ENCODE results near the gene OAS2.
"Not testable (repeated sequence)": the region's sequence is repeated elsewhere in the genome, so short reads cannot be mapped to it uniquely, and the experiment has no call there.

OAS2 gene

DNA sequence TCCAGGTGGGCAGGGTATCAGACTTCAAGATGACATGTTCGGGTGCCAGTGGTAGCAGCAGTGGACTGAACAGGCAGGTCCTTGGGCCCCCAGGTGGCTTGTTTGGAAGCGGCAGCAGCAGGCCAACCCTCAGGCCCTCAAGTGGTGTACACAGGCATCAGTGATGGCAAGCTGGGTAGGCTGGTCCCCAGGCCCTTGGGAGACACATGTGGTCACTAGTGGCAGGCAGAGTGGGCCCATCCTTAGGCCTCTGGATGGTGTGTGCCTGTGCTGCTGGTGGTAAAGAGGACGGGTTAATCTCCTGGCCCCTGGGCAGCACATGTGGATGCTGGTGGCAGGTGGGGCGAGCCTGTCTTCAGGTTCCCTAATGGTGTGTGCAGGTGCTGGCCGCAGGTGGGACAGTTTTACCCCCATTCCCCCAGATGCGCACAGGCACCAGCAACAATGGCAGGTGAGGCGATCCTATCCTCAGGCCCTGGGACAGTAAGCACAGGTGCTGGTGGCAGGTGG lies 8.0 kb downstream of the OAS2 start:
- no peak for DNase-seq (ENCODE audit: low spot score)

DNA sequence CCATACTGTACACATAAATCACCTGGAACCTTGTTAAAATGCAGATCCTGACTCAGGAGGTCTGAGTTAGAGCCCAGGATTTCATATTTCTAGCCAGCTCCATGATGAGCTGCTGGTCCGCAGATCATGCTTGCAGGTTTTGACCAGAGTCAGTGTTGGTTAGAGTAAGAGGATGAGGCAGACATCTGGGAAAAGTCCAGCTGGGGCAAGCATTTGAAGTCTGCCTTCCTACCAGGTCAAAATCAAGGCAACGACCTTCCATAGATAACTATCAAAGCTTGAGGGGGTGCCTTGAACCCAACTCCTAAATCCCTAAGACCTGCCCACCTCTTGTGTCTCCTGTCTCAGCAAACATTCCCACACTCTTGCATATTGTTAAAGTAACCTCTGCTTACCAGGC lies 9.2 kb downstream of the OAS2 start:
- no peak for DNase-seq (ENCODE audit: low spot score)

DNA sequence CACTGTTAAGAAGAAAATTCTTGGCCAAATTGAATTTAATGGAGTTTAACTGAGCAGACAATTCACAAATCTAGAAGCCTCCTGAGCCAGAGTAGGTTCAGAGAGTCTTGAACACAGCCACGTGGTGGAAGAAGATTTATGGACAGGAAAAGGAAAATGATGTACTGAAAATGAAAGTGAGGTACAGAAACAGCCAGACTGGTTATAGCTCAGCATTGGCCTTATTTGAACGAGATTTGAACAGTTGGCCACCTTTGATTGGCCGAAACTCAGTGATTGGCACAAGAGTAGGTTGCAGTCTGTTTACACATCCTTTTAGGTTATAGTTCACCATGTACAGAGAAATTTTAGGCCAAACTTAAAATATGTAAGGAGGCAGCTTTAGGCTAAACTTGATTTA lies 9.9 kb downstream of the OAS2 start:
- no peak for DNase-seq (ENCODE audit: low spot score)

DNA sequence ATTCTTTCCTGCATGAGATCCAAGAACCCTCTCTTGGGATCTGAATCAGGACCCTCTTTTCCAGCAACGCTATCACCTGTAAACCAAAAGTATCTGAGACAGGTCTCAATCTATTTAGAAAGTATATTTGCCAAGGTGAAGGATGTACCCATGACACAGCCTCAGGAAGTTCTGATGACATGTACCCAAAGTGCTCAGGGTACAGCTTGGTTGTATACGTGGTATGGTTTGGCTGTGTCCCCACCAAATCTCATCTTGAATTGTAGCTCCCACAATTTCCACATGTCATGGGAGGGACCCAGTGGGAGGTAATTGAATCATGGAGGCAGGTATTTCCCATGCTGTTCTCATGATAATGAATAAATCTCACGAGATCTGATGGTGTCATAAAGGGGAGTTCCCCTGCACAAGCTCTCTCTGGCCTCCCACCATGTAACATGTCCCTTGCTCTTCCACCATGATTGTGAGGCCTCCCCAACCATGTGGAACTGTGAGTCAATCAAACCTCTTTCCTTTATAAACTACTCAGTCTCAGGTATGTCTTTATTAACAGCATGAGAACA lies 10.6 kb downstream of the OAS2 start:
- not testable (repeated sequence) for DNase-seq (ENCODE audit: low spot score)

DNA sequence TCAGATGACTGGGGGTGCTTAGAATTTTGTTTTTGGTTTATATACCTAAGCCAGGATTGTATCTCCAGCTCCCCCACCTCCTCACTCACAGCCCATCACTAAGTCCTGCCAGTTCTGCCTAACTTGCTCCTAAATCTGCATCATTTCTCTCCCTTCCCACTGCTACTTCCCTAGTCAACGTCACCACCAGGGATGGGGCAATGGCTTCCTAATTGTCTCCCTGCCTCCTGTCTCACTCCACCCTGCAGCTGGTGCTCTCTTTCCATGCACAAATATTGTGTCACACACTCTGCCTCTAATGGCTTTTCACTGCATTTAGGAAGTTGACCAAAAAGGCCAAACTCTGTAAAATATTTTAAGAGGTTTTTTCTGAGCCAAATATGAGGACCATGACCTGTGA lies 11.5 kb downstream of the OAS2 start:
- DNase-seq (ENCODE audit: low spot score): no peak

DNA sequence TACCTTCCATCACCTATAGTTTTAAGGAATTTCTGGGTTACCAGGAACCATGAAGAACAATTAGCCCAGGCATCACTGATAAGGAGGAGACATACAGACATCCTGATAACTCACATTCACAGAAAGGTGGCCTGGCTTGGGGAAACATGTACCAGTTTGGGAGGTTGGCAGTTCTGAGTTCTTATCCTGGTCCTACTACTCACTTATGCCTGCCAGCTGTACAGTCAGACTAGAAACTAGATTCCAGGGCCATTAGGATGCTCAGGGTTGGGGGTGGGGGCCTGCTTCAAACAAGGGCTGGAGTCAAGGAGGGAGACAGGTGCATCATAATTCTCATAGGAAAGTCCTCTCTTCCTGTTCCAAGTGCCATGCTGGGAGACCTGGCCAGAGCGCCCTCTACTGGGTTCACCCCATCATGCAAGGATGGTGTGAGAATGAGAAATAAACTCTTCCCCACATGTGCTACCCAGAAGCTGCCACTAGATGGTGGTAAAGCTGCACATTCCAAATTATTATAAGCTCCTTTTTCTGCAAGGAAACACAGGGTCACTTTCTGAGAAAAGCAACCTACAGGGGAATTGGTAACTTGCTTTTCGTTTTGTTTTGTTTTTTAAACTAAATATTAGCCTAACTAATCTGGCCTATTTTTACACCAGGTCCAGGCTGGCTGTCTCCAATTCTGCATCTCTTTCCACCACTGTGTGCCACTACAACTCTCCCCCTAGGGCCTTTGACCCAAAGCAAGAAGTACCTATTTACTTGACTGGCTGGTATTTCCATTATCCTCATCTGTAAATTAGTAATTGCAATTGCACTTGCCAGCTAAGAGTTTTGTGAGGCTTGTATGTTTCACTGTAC lies 14.5 kb downstream of the OAS2 start:
- DNase-seq (ENCODE audit: low spot score): peak; percentile 82

DNA sequence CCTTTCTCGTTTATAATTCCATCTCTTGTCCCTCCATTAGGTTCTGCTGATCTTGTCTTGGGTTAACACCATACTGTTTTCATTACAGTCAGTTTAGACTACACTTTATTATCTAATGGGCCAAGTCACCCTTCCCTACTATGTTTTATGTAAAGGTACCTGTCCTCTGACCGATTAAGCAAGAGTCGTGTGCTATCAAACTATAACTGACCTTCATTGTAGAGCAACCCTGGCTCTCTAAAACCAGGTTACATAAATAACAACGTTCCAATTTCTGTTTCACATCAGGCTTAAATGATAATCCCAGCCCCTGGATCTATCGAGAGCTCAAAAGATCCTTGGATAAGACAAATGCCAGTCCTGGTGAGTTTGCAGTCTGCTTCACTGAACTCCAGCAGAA lies 16.7 kb downstream of the OAS2 start:
- no peak for DNase-seq (ENCODE audit: low spot score)

DNA sequence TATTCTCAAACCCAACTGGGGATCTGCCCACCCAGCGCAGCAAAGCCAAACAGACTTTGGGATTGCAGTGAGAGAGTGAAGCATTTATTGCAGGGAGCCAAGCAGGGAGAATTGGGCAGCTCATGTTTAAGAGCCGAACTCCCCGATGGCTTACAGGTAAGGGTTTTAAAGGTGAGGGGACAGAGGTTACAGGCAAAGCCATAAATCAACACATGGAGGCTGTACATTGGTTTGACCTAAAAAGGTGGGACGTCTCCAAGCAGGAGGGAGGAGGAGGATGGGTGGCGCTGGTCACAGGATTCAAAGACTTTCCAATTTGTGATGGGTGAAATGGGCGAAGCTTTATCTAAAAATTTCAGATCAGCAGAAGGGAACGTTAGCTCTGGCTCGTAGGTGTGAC lies 18.2 kb downstream of the OAS2 start:
- no peak for DNase-seq (ENCODE audit: low spot score)

DNA sequence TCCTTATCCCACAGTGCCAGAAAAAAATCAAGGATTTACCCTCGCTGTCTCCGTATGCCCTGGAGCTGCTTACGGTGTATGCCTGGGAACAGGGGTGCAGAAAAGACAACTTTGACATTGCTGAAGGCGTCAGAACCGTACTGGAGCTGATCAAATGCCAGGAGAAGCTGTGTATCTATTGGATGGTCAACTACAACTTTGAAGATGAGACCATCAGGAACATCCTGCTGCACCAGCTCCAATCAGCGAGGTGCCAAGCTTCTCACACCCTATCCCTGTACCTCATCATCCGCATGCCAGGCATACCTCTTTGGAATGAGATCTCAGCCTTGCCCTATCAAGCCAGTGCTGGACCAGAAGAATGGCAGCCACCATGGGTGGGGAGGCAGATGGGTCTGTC lies 19.2 kb downstream of the OAS2 start:
- no peak for DNase-seq (ENCODE audit: low spot score)

DNA sequence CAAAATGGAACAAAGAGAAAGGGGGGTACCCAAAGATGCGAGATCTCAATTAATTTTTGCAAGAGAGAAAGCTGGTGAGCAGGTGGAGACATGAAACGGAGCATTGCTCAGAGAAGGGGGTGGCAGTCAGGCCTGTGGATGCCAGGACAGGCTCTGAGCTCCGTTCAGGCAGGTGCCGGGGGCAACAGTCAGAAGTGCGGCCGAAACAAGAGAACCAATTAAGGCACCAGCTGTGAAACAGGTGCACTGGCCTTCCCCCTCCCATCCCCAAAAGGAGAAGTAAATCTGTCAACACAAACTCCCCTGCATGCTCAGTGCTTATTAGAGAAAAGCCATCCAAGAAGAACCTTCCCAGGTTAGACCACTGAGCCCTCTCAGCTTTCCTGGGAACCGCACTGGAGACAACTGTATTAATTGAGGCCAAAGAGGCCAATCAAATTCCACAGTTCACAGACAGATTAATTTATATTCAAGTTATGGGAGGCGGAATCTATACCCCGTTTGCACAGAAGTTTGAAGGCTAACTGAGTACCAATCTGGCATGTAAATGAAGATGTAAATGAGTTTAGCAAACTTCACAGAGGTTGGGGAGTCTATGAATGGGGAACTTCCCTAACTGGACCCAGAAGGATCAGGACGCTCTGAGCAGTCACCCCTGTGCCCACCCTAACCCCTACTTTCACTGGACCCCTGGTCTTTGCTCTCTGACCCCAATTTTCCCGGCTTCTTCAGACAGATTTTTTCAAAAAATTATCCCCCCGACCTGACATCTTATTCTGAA lies 20.9 kb downstream of the OAS2 start:
- no peak for DNase-seq (ENCODE audit: low spot score)

DNA sequence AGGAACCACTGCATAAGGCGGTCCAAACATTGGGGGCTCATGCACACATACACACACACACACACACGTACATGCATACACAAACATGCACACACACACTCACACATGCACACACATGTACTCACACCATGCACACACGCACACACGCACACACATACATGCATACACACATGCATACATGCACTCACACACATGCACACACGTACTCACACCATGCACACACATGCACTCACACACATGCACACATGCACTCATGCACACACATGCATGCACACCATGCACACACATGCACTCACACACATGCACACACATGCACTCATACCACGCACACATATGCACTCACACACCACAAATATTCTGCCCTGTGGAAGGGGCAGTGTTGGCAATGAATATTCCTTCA lies 22.1 kb downstream of the OAS2 start:
- no peak for DNase-seq (ENCODE audit: low spot score)

DNA sequence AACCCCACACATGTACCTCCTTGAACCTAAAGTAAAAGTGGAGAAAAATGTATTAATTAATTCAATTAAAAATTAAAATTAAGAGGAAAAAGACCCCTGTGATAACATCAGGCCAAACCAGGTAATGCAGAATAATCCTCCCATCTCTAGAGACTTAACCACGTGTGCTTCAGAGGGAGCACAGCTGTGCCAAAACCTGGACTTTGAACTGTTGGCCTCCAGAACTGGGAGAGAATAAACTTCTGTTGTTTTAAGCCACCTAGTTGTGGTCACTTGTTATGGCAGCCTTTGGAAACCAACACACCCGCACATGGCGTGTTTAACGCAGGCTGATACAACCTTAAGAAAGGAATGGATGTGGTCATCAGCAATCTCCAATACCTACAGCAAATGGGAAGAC lies 23.8 kb downstream of the OAS2 start:
- no peak for DNase-seq (ENCODE audit: low spot score)

DNA sequence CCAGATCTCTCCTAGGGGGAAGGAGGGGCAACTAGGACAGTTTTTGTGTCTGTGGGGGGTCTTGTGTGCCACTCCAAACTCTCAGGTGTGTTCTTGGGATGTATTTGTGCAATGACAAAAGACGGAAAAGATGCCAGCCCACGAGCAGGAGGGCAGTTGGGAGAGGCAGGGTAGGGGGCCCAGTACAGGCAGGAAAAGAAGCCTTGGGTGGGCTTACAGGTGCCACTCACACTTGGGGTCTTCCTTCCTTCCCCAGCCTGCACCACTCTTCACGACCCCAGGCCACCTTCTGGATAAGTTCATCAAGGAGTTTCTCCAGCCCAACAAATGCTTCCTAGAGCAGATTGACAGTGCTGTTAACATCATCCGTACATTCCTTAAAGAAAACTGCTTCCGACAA lies 24.4 kb downstream of the OAS2 start:
- no peak for DNase-seq (ENCODE audit: low spot score)

DNA sequence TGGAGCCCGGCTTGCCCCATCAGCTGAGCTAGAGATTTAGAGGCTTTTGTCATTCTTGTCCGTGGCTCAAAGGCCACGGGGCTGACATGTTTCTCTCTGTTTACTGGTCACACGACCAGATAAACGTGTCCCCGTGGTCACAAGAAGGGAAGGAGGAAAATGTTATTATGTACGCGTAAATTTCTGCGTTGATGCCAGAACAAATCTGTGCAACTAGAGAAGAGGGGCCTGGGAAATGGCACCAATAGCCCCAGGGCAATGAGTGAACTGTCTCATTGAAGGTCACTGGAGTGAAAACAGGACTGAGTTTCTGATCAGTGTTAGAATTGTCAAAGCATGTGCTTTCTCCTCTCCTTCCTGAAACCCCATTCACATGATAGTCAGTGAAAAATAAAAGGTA lies 25.3 kb downstream of the OAS2 start:
- DNase-seq (ENCODE audit: low spot score): no peak

DNA sequence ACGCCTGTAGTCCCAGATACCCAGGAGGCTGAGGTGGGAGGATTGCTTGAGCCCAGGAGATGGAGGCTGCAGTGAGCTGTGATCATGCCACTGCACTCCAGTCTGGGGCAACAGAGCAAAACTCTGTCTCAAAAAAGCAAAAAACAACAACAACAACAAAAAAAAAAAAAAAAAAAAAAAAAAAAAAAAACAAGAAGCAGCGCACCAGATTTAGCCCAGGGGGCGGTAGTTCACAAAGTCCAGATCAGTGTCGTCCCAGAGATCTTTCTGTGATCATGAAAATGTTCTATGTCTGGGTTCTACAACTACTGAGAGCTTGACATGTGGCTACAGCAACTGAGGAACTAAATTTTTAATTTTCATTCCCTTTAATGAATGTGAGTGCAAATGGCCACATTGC lies 27.4 kb downstream of the OAS2 start:
- DNase-seq (ENCODE audit: low spot score): no peak

DNA sequence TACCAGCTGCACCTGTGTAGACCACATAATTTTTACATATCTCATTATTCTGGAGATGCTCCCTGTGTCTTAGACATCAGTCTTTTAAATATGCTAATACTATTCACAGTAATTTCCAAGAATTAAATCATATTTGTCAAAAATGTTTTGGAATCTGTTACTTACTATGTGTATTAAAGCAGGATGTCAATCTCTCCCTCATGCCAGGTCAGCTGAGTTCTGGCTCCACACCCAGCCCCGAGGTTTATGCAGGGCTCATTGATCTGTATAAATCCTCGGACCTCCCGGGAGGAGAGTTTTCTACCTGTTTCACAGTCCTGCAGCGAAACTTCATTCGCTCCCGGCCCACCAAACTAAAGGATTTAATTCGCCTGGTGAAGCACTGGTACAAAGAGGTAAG lies 27.9 kb downstream of the OAS2 start:
- no peak for DNase-seq (ENCODE audit: low spot score)

DNA sequence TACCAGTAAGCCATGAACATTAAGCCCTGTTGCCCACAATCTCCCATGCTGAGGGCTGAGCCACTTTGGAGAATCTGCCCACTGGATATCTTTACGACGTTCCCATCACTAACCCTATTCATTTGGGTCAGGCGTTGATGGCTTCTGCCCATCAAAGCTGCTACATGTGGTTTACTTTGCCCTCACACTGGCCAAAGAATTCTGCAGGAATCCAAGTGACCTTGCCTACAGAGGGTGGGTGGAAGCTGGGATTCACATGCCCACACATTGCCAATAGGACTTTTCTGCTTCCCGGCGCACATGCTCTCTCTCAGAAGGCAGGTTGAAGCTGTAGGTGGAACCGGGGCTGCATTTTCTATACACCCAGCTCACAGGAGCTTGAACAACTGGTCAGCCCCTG lies 28.3 kb downstream of the OAS2 start:
- no peak for DNase-seq (ENCODE audit: low spot score)

DNA sequence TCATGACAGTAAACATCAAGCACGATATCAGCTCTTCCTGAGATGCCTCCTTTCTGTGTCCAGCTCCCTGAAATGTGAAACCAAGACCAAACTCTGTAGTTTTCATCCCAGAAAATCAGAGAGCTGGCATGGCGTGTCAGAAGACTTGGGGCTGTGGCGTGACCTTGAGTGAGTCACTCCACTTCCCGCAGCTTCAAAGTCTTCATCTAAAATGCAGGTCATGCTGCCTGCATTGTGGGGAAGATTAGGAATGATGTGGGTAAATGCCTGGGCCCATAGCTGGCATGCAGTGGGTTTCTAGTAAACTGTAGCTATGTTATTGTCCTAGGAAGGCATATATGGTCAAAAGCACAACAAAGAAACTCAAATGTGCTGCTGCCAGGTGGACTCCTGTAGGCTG lies 28.8 kb downstream of the OAS2 start:
- DNase-seq (ENCODE audit: low spot score): no peak

DNA sequence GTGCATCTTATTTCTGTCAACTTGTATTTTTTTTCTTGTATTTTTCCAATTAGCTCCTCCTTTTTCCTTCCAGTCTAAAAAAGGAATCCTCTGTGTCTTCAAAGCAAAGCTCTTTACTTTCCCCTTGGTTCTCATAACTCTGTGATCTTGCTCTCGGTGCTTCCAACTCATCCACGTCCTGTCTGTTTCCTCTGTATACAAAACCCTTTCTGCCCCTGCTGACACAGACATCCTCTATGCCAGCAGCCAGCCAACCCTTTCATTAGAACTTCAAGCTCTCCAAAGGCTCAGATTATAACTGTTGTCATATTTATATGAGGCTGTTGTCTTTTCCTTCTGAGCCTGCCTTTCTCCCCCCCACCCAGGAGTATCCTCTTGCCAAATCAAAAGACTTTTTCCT lies 32.4 kb downstream of the OAS2 start:
- no peak for DNase-seq (ENCODE audit: low spot score)

DNA sequence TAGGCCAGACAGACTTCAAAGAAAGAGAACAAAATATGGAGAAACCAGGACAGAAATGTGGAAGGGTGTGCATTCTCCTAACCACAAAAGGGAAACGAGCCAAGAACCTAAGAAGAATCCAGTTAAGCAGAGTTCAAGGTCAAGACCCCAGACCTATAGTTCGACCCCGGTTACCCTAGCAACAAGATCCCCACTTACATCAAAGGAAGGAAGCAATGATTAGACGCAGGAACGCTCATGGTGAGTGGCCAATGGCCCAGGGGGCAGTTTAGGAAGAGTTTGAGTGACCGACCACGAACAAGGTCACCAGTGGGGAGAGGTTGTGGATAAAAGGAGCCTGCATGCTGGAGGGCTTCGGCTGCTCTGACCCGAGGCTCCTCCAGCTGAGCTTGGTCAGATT lies 36.2 kb downstream of the OAS2 start:
- DNase-seq (ENCODE audit: low spot score): no peak

DNA sequence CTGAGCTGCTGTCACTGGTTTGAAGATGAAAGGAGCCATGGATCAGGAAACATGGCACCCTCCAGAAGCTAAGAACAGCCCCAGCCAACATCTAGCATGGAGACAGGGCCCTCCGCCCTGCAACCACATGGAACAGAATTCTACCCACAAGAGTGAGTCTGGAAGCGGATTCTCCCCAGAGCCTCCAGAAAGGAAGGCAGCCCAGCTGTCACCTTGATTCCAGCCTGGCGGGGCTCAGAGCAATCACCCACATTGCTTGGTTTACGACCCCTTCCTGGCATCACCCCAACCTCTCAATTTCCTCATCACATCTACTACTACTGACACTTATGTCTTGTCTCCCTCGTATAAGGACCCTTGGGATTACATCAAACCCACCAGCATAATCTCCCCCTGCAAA lies 38.5 kb downstream of the OAS2 start:
- DNase-seq (ENCODE audit: low spot score): no peak

DNA sequence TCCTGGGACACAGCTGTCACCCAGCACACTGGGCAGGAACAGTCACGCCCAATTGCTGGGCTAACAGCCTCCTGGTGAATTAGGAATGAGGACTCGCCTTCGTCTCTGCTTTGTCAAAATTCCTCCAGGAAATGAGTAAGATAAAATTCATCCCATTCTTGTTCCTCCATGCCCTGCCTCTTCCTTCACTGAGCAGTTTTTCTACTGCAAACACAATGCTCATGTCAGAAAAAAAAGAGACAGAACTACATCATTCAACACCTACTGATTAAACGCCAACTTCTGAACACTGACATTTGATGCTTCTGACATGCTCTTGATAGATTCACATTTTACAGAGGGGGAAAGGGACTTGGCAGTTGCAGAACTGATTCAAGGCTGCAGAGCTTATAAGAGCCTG lies 40.7 kb downstream of the OAS2 start:
- no peak for DNase-seq (ENCODE audit: low spot score)

DNA sequence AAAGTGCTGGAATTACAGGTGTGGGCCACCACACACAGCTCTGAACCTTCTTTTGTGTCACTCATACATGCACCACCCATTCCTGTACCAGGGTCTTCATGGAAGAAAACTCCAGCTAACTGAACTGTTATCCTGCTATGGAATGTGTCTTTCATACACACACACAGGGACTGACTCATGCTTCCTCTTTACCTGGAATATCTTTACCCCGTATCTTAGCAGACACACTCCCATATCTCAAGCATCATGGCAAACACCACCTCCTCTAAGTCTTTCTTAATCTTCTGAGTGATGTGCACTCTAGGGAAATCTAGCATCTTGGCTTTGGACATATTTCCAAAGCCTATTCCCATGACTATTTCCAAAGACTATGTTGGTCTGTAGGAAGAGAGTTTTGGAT lies 43.2 kb downstream of the OAS2 start:
- no peak for DNase-seq (ENCODE audit: low spot score)
